ENCODE measurements around the gene TBCK.

DNA sequence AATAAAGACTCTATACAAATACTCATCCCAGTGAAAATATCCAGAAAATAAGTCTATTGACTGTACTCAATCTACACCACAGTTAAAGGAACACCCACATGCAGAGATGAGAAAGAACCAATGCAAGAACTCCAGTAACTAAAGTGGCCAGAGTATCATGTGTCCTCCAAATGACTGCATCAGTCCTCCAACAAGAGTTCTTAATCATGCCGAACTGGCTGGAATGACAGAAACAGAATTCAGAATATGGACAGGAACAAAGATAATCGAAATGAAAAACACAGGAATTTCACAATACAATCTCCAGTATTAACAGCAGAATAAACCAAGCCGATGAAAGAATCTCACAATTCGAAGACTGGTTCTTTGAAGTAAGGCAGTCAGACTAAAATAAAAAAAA is 210.3 kb downstream of the TBCK start:
- TF ChIP-seq POLR2AphosphoS5 (IDR thresholded peaks at IDR 0.05; ENCODE audit: low read depth) (no peak), EZH2 (IDR thresholded peaks at IDR 0.05; ENCODE audit: low read depth, unreplicated experiment) (no peak), JUNB (IDR thresholded peaks at IDR 0.05; ENCODE audit: unreplicated experiment) (no peak), EZH2phosphoT487 (IDR thresholded peaks at IDR 0.05; ENCODE audit: unreplicated experiment) (no peak), CREB1 (CRISPR knock-in tag; IDR thresholded peaks at IDR 0.05; ENCODE audit: low read depth) (no peak)
- TF ChIP-seq, protein P1, sequence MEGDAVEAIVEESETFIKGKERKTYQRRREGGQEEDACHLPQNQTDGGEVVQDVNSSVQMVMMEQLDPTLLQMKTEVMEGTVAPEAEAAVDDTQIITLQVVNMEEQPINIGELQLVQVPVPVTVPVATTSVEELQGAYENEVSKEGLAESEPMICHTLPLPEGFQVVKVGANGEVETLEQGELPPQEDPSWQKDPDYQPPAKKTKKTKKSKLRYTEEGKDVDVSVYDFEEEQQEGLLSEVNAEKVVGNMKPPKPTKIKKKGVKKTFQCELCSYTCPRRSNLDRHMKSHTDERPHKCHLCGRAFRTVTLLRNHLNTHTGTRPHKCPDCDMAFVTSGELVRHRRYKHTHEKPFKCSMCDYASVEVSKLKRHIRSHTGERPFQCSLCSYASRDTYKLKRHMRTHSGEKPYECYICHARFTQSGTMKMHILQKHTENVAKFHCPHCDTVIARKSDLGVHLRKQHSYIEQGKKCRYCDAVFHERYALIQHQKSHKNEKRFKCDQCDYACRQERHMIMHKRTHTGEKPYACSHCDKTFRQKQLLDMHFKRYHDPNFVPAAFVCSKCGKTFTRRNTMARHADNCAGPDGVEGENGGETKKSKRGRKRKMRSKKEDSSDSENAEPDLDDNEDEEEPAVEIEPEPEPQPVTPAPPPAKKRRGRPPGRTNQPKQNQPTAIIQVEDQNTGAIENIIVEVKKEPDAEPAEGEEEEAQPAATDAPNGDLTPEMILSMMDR (conservative IDR thresholded peaks at IDR 0.05; ENCODE audit: low read depth in 2 of 2): no peak
- TF ChIP-seq, protein P2, sequence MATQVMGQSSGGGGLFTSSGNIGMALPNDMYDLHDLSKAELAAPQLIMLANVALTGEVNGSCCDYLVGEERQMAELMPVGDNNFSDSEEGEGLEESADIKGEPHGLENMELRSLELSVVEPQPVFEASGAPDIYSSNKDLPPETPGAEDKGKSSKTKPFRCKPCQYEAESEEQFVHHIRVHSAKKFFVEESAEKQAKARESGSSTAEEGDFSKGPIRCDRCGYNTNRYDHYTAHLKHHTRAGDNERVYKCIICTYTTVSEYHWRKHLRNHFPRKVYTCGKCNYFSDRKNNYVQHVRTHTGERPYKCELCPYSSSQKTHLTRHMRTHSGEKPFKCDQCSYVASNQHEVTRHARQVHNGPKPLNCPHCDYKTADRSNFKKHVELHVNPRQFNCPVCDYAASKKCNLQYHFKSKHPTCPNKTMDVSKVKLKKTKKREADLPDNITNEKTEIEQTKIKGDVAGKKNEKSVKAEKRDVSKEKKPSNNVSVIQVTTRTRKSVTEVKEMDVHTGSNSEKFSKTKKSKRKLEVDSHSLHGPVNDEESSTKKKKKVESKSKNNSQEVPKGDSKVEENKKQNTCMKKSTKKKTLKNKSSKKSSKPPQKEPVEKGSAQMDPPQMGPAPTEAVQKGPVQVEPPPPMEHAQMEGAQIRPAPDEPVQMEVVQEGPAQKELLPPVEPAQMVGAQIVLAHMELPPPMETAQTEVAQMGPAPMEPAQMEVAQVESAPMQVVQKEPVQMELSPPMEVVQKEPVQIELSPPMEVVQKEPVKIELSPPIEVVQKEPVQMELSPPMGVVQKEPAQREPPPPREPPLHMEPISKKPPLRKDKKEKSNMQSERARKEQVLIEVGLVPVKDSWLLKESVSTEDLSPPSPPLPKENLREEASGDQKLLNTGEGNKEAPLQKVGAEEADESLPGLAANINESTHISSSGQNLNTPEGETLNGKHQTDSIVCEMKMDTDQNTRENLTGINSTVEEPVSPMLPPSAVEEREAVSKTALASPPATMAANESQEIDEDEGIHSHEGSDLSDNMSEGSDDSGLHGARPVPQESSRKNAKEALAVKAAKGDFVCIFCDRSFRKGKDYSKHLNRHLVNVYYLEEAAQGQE (IDR thresholded peaks at IDR 0.05; ENCODE audit: unreplicated experiment): no peak
- TF ChIP-seq, protein P3, sequence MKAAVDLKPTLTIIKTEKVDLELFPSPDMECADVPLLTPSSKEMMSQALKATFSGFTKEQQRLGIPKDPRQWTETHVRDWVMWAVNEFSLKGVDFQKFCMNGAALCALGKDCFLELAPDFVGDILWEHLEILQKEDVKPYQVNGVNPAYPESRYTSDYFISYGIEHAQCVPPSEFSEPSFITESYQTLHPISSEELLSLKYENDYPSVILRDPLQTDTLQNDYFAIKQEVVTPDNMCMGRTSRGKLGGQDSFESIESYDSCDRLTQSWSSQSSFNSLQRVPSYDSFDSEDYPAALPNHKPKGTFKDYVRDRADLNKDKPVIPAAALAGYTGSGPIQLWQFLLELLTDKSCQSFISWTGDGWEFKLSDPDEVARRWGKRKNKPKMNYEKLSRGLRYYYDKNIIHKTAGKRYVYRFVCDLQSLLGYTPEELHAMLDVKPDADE (IDR thresholded peaks at IDR 0.05): no peak

Measured in GM23338 (cell line).